ENCODE data around the gene SEC63.

DNA sequence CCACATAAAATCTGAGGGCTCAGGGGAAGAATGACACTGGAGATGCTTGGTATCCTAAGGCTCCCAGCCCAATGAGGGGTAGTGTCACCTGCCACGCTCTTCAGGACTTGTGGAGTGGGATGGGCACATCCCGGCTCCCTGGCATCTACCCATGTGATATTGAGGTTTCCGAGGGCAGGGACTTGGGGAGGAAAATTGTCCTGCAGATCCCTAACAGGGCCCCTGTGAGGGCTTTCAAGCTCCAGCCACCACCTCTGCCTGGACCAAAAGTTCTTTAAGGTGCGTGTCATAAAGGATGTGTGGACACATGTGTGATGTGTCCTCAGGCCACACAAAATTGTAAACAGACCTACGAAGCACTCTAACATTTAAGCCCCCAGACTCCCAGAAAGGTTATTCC, 136.4 kb downstream of the SEC63 start:
- TF ChIP-seq FOSL1 (IDR thresholded peaks at IDR 0.05; ENCODE audit: low read depth) (no peak), POLR2A (IDR thresholded peaks at IDR 0.05; ENCODE audit: borderline replicate concordance, extremely low read depth, insufficient read depth, insufficient read length) (no peak), EZH2 (IDR thresholded peaks at IDR 0.05) (no peak), YY1 (IDR thresholded peaks at IDR 0.05; ENCODE audit: extremely low read depth, insufficient replicate concordance, low read depth, low read length) (no peak), CTCF (IDR thresholded peaks at IDR 0.05 in 2 of 3, conservative IDR thresholded peaks at IDR 0.05 in 1 of 3; ENCODE audit: borderline replicate concordance in 1 of 3, insufficient read depth in 1 of 3, low read depth in 2 of 3, low read length in 2 of 3) (no peak)

Data from HCT116 (cell line).